HEK293 (cell line): ENCODE data around the gene ACOT9.

Experiments
- GLI2 ChIP-seq: fragments of 450-650 bp; formaldehyde crosslinking; IDR thresholded peaks from 2 replicates; pipeline ENCODE4; 2017; ENCODE audit warnings: missing biosample characterization, missing genetic modification characterization, low read depth, borderline replicate concordance
- KLF9 ChIP-seq: fragments of 450-650 bp; formaldehyde crosslinking; IDR thresholded peaks from 2 replicates; pipeline ENCODE4 v1.5.1; 2016; ENCODE audit warnings: missing biosample characterization, missing genetic modification characterization, low read depth
- YY1 ChIP-seq: fragments of 450-650 bp; formaldehyde crosslinking; IDR thresholded peaks from 2 replicates; pipeline ENCODE4 v1.5.1; 2018; ENCODE audit warnings: missing biosample characterization, missing genetic modification characterization
- YY2 ChIP-seq: fragments of 450-650 bp; formaldehyde crosslinking; IDR thresholded peaks from 2 replicates; pipeline ENCODE4 v1.5.1; 2016; ENCODE audit warnings: missing biosample characterization, missing genetic modification characterization
- ZNF10 ChIP-seq: fragments of 450-650 bp; formaldehyde crosslinking; IDR thresholded peaks from 2 replicates; pipeline ENCODE4 v1.5.1; 2017; ENCODE audit warnings: missing biosample characterization, missing genetic modification characterization
- ZNF366 ChIP-seq: fragments of 450-650 bp; formaldehyde crosslinking; conservative IDR thresholded peaks from 2 replicates; pipeline ENCODE4 v1.5.1; 2016; ENCODE audit warnings: missing biosample characterization, missing genetic modification characterization
- ZNF394 ChIP-seq: fragments of 450-650 bp; formaldehyde crosslinking; IDR thresholded peaks from 2 replicates; pipeline ENCODE4 v1.5.1; 2016; ENCODE audit warnings: missing biosample characterization, missing genetic modification characterization, mild to moderate bottlenecking, moderate library complexity, borderline replicate concordance
- ZNF433 ChIP-seq: fragments of 450-650 bp; formaldehyde crosslinking; IDR thresholded peaks from 2 replicates; pipeline ENCODE4 v1.5.1; 2016; ENCODE audit warnings: missing biosample characterization, missing genetic modification characterization, low read depth
- ZNF549 ChIP-seq: fragments of 450-650 bp; IDR thresholded peaks from 2 replicates; pipeline ENCODE4 v1.5.1; 2018; ENCODE audit warnings: missing biosample characterization, missing genetic modification characterization, mild to moderate bottlenecking, inconsistent platforms, moderate library complexity
- ZNF571 ChIP-seq: fragments of 450-650 bp; formaldehyde crosslinking; IDR thresholded peaks from 2 replicates; pipeline ENCODE4 v1.5.0; 2017; ENCODE audit warnings: missing biosample characterization, missing genetic modification characterization
- ZNF610 ChIP-seq: fragments of 450-650 bp; formaldehyde crosslinking; IDR thresholded peaks from 2 replicates; pipeline ENCODE4 v1.5.1; 2016; ENCODE audit warnings: missing biosample characterization, missing genetic modification characterization, borderline replicate concordance
- ZNF837 ChIP-seq: fragments of 450-650 bp; formaldehyde crosslinking; IDR thresholded peaks from 2 replicates; pipeline ENCODE4 v1.5.1; 2016; ENCODE audit warnings: missing biosample characterization, missing genetic modification characterization
- ZSCAN30 ChIP-seq: fragments of 450-650 bp; IDR thresholded peaks from 2 replicates; pipeline ENCODE4 v1.5.1; 2018; ENCODE audit warnings: missing biosample characterization, mild to moderate bottlenecking, missing genetic modification characterization, moderate library complexity
- TF ChIP-seq, protein P1 (sequence below): IDR thresholded peaks from 2 replicates; pipeline ENCODE4 v1.6.1; 2011; ENCODE audit warnings: mild to moderate bottlenecking, low read depth, low read length, borderline replicate concordance
- TF ChIP-seq, protein P2 (sequence below): fragments of 450-650 bp; formaldehyde crosslinking; IDR thresholded peaks from 2 replicates; pipeline ENCODE4 v1.5.1; 2016; ENCODE audit warnings: missing biosample characterization, missing genetic modification characterization
- TF ChIP-seq, protein P3 (sequence below): fragments of 450-650 bp; formaldehyde crosslinking; IDR thresholded peaks from 2 replicates; pipeline ENCODE4 v1.5.1; 2016; ENCODE audit warnings: missing biosample characterization, missing genetic modification characterization
- TF ChIP-seq, protein P4 (sequence below): fragments of 450-650 bp; formaldehyde crosslinking; IDR thresholded peaks from 2 replicates; pipeline ENCODE4 v1.5.1; 2017; ENCODE audit warnings: missing biosample characterization, missing genetic modification characterization
- TF ChIP-seq, protein P5 (sequence below): fragments of 450-650 bp; formaldehyde crosslinking; IDR thresholded peaks from 2 replicates; pipeline ENCODE4 v1.5.1; 2016; ENCODE audit warnings: missing biosample characterization, missing genetic modification characterization
- TF ChIP-seq, protein P6 (sequence below): fragments of 450-650 bp; formaldehyde crosslinking; IDR thresholded peaks from 2 replicates; pipeline ENCODE4 v1.5.1; 2016; ENCODE audit warnings: missing biosample characterization, missing genetic modification characterization
- TF ChIP-seq, protein P7 (sequence below): sonication (generic); formaldehyde crosslinking; IDR thresholded peaks from 2 replicates; pipeline ENCODE4 v1.8.1; 2022; ENCODE audit warnings: mild to moderate bottlenecking, moderate library complexity, missing genetic modification reagents

The ACOT9 gene

DNA sequence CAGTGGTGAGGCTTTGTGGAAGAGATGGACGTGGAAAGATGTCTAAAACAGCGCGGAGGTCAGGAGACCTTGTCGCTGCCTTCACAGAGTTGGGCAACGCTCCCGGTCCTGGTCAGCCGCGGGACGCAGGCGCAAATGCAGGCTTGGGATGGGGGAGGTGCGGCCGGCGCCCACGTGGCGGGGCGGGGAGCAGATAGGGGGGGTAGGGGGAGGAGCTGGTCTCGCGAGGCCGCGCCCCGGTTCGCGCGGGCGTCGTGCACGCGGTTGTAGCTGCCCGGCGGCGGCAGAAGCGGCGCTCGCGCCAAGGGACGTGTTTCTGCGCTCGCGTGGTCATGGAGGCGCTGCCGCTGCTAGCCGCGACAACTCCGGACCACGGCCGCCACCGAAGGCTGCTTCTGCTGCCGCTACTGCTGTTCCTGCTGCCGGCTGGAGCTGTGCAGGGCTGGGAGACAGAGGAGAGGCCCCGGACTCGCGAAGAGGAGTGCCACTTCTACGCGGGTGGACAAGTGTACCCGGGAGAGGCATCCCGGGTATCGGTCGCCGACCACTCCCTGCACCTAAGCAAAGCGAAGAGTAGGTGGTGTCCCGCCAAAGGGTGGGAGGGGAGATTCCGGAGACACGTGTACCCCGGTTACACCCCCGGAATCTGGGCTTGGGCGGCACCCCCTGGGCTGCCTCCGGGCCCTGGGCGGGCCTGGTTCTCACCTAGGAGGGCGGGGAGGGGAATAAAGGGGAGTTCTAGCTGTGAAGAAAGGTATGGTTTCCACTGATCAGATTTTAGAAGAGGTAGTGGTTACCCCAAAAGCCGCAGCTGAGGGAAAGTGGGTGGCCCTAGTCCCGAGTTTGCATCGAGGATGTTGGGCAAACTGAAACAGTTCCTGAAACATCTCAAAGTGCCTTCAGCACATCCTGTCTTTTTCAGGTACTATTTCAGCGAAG lies 75.6 kb downstream of the ACOT9 start, which contains the start of gene PRDX4 (continued):
- TF ChIP-seq ZNF610 (tag by site-specific recombination) (peak; percentile 48; the same call in 1 of the 2 replicates), ZNF366 (tag by site-specific recombination) (0 out of 2 replicates have a peak, but pooled peaks have one; percentile 19), GLI2 (tag by site-specific recombination) (no peak), ZNF433 (tag by site-specific recombination) (no peak), YY1 (tag by site-specific recombination) (no peak), ZSCAN30 (tag by site-specific recombination) (0 out of 2 replicates have a peak, but pooled peaks have one; percentile 13), ZNF571 (tag by site-specific recombination) (no peak), ZNF549 (no peak), ZNF837 (tag by site-specific recombination) (no peak), ZNF10 (tag by site-specific recombination) (no peak), ZNF394 (tag by site-specific recombination) (0 out of 2 replicates have a peak, but pooled peaks have one; percentile 35), KLF9 (peak; percentile 67), YY2 (tag by site-specific recombination) (no peak)
- TF ChIP-seq, protein P1, sequence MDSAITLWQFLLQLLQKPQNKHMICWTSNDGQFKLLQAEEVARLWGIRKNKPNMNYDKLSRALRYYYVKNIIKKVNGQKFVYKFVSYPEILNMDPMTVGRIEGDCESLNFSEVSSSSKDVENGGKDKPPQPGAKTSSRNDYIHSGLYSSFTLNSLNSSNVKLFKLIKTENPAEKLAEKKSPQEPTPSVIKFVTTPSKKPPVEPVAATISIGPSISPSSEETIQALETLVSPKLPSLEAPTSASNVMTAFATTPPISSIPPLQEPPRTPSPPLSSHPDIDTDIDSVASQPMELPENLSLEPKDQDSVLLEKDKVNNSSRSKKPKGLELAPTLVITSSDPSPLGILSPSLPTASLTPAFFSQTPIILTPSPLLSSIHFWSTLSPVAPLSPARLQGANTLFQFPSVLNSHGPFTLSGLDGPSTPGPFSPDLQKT: no peak
- TF ChIP-seq, protein P2, sequence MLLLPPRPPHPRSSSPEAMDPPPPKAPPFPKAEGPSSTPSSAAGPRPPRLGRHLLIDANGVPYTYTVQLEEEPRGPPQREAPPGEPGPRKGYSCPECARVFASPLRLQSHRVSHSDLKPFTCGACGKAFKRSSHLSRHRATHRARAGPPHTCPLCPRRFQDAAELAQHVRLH: no peak
- TF ChIP-seq, protein P3, sequence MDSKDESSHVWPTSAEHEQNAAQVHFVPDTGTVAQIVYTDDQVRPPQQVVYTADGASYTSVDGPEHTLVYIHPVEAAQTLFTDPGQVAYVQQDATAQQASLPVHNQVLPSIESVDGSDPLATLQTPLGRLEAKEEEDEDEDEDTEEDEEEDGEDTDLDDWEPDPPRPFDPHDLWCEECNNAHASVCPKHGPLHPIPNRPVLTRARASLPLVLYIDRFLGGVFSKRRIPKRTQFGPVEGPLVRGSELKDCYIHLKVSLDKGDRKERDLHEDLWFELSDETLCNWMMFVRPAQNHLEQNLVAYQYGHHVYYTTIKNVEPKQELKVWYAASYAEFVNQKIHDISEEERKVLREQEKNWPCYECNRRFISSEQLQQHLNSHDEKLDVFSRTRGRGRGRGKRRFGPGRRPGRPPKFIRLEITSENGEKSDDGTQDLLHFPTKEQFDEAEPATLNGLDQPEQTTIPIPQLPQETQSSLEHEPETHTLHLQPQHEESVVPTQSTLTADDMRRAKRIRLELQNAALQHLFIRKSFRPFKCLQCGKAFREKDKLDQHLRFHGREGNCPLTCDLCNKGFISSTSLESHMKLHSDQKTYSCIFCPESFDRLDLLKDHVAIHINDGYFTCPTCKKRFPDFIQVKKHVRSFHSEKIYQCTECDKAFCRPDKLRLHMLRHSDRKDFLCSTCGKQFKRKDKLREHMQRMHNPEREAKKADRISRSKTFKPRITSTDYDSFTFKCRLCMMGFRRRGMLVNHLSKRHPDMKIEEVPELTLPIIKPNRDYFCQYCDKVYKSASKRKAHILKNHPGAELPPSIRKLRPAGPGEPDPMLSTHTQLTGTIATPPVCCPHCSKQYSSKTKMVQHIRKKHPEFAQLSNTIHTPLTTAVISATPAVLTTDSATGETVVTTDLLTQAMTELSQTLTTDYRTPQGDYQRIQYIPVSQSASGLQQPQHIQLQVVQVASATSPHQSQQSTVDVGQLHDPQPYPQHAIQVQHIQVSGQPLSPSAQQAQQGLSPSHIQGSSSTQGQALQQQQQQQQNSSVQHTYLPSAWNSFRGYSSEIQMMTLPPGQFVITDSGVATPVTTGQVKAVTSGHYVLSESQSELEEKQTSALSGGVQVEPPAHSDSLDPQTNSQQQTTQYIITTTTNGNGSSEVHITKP (tag by site-specific recombination): 0 out of 2 replicates have a peak, but pooled peaks have one; percentile 8
- TF ChIP-seq, protein P4, sequence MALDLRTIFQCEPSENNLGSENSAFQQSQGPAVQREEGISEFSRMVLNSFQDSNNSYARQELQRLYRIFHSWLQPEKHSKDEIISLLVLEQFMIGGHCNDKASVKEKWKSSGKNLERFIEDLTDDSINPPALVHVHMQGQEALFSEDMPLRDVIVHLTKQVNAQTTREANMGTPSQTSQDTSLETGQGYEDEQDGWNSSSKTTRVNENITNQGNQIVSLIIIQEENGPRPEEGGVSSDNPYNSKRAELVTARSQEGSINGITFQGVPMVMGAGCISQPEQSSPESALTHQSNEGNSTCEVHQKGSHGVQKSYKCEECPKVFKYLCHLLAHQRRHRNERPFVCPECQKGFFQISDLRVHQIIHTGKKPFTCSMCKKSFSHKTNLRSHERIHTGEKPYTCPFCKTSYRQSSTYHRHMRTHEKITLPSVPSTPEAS (tag by site-specific recombination): 0 out of 2 replicates have a peak, but pooled peaks have one; percentile 11
- TF ChIP-seq, protein P5, sequence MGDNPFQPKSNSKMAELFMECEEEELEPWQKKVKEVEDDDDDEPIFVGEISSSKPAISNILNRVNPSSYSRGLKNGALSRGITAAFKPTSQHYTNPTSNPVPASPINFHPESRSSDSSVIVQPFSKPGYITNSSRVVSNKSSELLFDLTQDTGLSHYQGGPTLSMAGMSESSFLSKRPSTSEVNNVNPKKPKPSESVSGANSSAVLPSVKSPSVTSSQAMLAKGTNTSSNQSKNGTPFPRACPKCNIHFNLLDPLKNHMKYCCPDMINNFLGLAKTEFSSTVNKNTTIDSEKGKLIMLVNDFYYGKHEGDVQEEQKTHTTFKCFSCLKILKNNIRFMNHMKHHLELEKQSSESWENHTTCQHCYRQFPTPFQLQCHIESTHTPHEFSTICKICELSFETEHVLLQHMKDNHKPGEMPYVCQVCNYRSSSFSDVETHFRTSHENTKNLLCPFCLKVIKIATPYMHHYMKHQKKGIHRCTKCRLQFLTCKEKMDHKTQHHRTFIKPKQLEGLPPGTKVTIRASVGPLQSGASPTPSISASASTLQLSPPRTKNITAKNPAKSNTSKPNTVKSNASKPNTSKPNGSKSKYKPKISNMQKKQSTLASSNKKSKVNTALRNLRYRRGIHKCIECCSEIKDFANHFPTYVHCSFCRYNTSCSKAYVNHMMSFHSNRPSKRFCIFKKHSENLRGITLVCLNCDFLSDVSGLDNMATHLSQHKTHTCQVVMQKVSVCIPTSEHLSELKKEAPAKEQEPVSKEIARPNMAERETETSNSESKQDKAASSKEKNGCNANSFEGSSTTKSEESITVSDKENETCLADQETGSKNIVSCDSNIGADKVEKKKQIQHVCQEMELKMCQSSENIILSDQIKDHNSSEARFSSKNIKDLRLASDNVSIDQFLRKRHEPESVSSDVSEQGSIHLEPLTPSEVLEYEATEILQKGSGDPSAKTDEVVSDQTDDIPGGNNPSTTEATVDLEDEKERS (tag by site-specific recombination): 0 out of 2 replicates have a peak, but pooled peaks have one; percentile 11
- TF ChIP-seq, protein P6, sequence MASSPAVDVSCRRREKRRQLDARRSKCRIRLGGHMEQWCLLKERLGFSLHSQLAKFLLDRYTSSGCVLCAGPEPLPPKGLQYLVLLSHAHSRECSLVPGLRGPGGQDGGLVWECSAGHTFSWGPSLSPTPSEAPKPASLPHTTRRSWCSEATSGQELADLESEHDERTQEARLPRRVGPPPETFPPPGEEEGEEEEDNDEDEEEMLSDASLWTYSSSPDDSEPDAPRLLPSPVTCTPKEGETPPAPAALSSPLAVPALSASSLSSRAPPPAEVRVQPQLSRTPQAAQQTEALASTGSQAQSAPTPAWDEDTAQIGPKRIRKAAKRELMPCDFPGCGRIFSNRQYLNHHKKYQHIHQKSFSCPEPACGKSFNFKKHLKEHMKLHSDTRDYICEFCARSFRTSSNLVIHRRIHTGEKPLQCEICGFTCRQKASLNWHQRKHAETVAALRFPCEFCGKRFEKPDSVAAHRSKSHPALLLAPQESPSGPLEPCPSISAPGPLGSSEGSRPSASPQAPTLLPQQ: peak; percentile 41; the same call in 1 of the 2 replicates
- TF ChIP-seq, protein P7, sequence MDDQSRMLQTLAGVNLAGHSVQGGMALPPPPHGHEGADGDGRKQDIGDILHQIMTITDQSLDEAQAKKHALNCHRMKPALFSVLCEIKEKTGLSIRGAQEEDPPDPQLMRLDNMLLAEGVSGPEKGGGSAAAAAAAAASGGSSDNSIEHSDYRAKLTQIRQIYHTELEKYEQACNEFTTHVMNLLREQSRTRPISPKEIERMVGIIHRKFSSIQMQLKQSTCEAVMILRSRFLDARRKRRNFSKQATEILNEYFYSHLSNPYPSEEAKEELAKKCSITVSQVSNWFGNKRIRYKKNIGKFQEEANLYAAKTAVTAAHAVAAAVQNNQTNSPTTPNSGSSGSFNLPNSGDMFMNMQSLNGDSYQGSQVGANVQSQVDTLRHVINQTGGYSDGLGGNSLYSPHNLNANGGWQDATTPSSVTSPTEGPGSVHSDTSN: peak; percentile 57; the same call in 1 of the 2 replicates
